HG02870 (cell line): ENCODE data around the gene KIF26B.
A peak's percentile ranks its signal among the peaks of the same experiment; 100 is the strongest.

Source experiments
- ATAC-seq: cut with Tn5 transposase; IDR thresholded peaks from one replicate; pipeline ENCODE4 v1.9.1; 2021; ENCODE audit warnings: mild to moderate bottlenecking, moderate library complexity; ENCODE audit not compliant: unreplicated experiment

Gene KIF26B

GRCh38 chr1:245131026-245131393 is 23.8 kb upstream of the KIF26B start:
- ATAC-seq = no peak

- no peak for ATAC-seq
Observed at GRCh38 chr1:245132771-245133170, 22.0 kb upstream of the KIF26B start.

- no peak for ATAC-seq
Observed at GRCh38 chr1:245133995-245134715, 20.6 kb upstream of the KIF26B start.

- no peak for ATAC-seq
Observed at GRCh38 chr1:245142171-245142798, 12.5 kb upstream of the KIF26B start.

GRCh38 chr1:245142976-245143375 is 11.8 kb upstream of the KIF26B start:
- no peak for ATAC-seq

- ATAC-seq = no peak
Observed at GRCh38 chr1:245143849-245144248, 10.9 kb upstream of the KIF26B start.

- no peak for ATAC-seq
Observed at GRCh38 chr1:245148069-245148468, 6.7 kb upstream of the KIF26B start.

- no peak for ATAC-seq
Observed at GRCh38 chr1:245148861-245149260, 5.9 kb upstream of the KIF26B start.

GRCh38 chr1:245153081-245153551 is 1.7 kb upstream of the KIF26B start:
- no peak for ATAC-seq

GRCh38 chr1:245153552-245154428 is 995 bp upstream of the KIF26B start:
- ATAC-seq = no peak

GRCh38 chr1:245155272-245156040 is 671 bp downstream of the KIF26B start:
- no peak for ATAC-seq

- peak; percentile 83 for ATAC-seq
Observed at GRCh38 chr1:245156041-245156735, 1.4 kb downstream of the KIF26B start.

- peak; percentile 4 for ATAC-seq
Observed at GRCh38 chr1:245156736-245157505, 2.1 kb downstream of the KIF26B start.

- ATAC-seq = no peak
Observed at GRCh38 chr1:245158913-245159312, 4.1 kb downstream of the KIF26B start.

GRCh38 chr1:245160288-245160687 is 5.5 kb downstream of the KIF26B start:
- ATAC-seq = no peak

- ATAC-seq = no peak
Observed at GRCh38 chr1:245160741-245161400, 6.1 kb downstream of the KIF26B start.

- no peak for ATAC-seq
Observed at GRCh38 chr1:245161866-245162265, 7.1 kb downstream of the KIF26B start.

- ATAC-seq = no peak
Observed at GRCh38 chr1:245166471-245166885, 11.7 kb downstream of the KIF26B start.

- ATAC-seq = no peak
Observed at GRCh38 chr1:245168086-245168485, 13.3 kb downstream of the KIF26B start.
